ENCODE data around the gene TMEM243.

DNA sequence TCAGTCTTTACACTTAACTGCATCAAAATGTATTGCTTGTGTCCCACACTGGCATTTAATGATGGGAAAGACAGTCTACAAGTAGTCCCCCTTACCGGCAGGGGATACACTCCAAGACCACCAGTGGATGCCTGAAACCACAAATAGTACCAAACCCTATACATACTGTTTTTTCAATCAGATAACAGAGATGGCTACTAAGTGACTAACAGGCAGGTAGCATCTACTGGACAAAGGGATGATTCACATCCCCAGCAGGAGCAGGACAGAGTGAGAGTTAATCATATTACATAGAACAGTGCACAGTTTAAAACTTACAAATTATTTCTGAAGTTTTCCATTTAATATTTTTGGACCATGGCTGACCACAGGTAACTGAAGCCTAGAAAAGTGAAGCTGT lies 13.2 kb downstream of the TMEM243 start:
- no peak for TF ChIP-seq CHD1 (IDR thresholded peaks at IDR 0.05; ENCODE audit: low read depth, low read length)
- TF ChIP-seq, protein P1, sequence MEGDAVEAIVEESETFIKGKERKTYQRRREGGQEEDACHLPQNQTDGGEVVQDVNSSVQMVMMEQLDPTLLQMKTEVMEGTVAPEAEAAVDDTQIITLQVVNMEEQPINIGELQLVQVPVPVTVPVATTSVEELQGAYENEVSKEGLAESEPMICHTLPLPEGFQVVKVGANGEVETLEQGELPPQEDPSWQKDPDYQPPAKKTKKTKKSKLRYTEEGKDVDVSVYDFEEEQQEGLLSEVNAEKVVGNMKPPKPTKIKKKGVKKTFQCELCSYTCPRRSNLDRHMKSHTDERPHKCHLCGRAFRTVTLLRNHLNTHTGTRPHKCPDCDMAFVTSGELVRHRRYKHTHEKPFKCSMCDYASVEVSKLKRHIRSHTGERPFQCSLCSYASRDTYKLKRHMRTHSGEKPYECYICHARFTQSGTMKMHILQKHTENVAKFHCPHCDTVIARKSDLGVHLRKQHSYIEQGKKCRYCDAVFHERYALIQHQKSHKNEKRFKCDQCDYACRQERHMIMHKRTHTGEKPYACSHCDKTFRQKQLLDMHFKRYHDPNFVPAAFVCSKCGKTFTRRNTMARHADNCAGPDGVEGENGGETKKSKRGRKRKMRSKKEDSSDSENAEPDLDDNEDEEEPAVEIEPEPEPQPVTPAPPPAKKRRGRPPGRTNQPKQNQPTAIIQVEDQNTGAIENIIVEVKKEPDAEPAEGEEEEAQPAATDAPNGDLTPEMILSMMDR (conservative IDR thresholded peaks at IDR 0.05; ENCODE audit: low read depth, low read length) = no peak
- TF ChIP-seq POLR2A (IDR thresholded peaks at IDR 0.05; ENCODE audit: low read depth, low read length) = no peak
- TF ChIP-seq RCOR1 (IDR thresholded peaks at IDR 0.05; ENCODE audit: insufficient replicate concordance, low read length) = no peak
- no peak for TF ChIP-seq MXI1 (IDR thresholded peaks at IDR 0.05; ENCODE audit: borderline replicate concordance, low read depth, low read length)
- no peak for TF ChIP-seq SMC3 (IDR thresholded peaks at IDR 0.05; ENCODE audit: low read depth, low read length)
- TF ChIP-seq NFE2L2 (IDR thresholded peaks at IDR 0.05; ENCODE audit: low read depth, low read length) = no peak
- TF ChIP-seq, protein P2, sequence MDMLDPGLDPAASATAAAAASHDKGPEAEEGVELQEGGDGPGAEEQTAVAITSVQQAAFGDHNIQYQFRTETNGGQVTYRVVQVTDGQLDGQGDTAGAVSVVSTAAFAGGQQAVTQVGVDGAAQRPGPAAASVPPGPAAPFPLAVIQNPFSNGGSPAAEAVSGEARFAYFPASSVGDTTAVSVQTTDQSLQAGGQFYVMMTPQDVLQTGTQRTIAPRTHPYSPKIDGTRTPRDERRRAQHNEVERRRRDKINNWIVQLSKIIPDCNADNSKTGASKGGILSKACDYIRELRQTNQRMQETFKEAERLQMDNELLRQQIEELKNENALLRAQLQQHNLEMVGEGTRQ (IDR thresholded peaks at IDR 0.05; ENCODE audit: low read depth, low read length) = no peak
- TF ChIP-seq RFX5 (IDR thresholded peaks at IDR 0.05; ENCODE audit: low read depth, low read length) = no peak
- TF ChIP-seq BHLHE40 (IDR thresholded peaks at IDR 0.05; ENCODE audit: low read depth, low read length) = no peak
- TF ChIP-seq CEBPB (IDR thresholded peaks at IDR 0.05; ENCODE audit: low read depth, low read length) = no peak

All from IMR-90 (cell line).